ENCODE measurements around the gene PHF12.

The PHF12 gene

GRCh38 chr17:28959471-28959871, 8.2 kb upstream of the PHF12 start:
- H3K27me3 ChIP-seq (ENCODE audit: control insufficient read depth, insufficient read depth, low read length): peaks cover 21% of the 10 kb centered on the region
- H3K4me1 ChIP-seq (ENCODE audit: control insufficient read depth, insufficient read depth, low read length): peaks cover 5% of the 10 kb centered on the region
- H3K4me2 ChIP-seq (ENCODE audit: low read length): no peak overlapping the region
- H3K9me3 ChIP-seq (replicated peaks; ENCODE audit: low read length): no peaks in the 10 kb centered on the region
- H3K9ac ChIP-seq (ENCODE audit: low read depth, low read length): no peak overlapping the region
- no peak overlapping the region for H3K4me3 ChIP-seq (ENCODE audit: low read length)
- no peaks in the 10 kb centered on the region for H3K36me3 ChIP-seq (ENCODE audit: insufficient read depth, low read length)

GRCh38 chr17:28958820-28959455, 7.6 kb upstream of the PHF12 start:
- Histone ChIP-seq H3K9me3 (replicated peaks; ENCODE audit: low read length) (no peaks in the 10 kb centered on the region), H3K36me3 (ENCODE audit: insufficient read depth, low read length) (no peaks in the 10 kb centered on the region), H3K4me3 (ENCODE audit: low read length) (no peak overlapping the region), H3K9ac (ENCODE audit: low read depth, low read length) (no peak overlapping the region), H3K4me1 (ENCODE audit: control insufficient read depth, insufficient read depth, low read length) (no peaks in the 10 kb centered on the region), H3K4me2 (ENCODE audit: low read length) (no peak overlapping the region), H3K27me3 (ENCODE audit: control insufficient read depth, insufficient read depth, low read length) (peaks cover 21% of the 10 kb centered on the region)

- H3K36me3 ChIP-seq (ENCODE audit: insufficient read depth, low read length): no peaks in the 10 kb centered on the region
- no peak overlapping the region for H3K9ac ChIP-seq (ENCODE audit: low read depth, low read length)
- no peak overlapping the region for H3K4me3 ChIP-seq (ENCODE audit: low read length)
- H3K4me1 ChIP-seq (ENCODE audit: control insufficient read depth, insufficient read depth, low read length): no peaks in the 10 kb centered on the region
- no peak overlapping the region for H3K4me2 ChIP-seq (ENCODE audit: low read length)
- peaks cover 12% of the 10 kb centered on the region for H3K27me3 ChIP-seq (ENCODE audit: control insufficient read depth, insufficient read depth, low read length)
- no peaks in the 10 kb centered on the region for H3K9me3 ChIP-seq (replicated peaks; ENCODE audit: low read length)
These were observed 6.7 kb upstream of the PHF12 start for GRCh38 chr17:28957992-28958355.

- H3K9me3 ChIP-seq (replicated peaks; ENCODE audit: low read length): no peaks in the 10 kb centered on the region
- no peak overlapping the region for H3K4me2 ChIP-seq (ENCODE audit: low read length)
- no peak overlapping the region for H3K9ac ChIP-seq (ENCODE audit: low read depth, low read length)
- peaks cover 11% of the 10 kb centered on the region for H3K27me3 ChIP-seq (ENCODE audit: control insufficient read depth, insufficient read depth, low read length)
- no peaks in the 10 kb centered on the region for H3K36me3 ChIP-seq (ENCODE audit: insufficient read depth, low read length)
- peaks cover 4% of the 10 kb centered on the region for H3K4me1 ChIP-seq (ENCODE audit: control insufficient read depth, insufficient read depth, low read length)
- no peak overlapping the region for H3K4me3 ChIP-seq (ENCODE audit: low read length)
These were observed 6.1 kb upstream of the PHF12 start for GRCh38 chr17:28957277-28957991.

GRCh38 chr17:28956861-28957260, 5.5 kb upstream of the PHF12 start:
- H3K4me1 ChIP-seq (ENCODE audit: control insufficient read depth, insufficient read depth, low read length): peaks cover 7% of the 10 kb centered on the region
- no peak overlapping the region for H3K4me3 ChIP-seq (ENCODE audit: low read length)
- H3K9me3 ChIP-seq (replicated peaks; ENCODE audit: low read length): no peaks in the 10 kb centered on the region
- peaks cover 8% of the 10 kb centered on the region for H3K27me3 ChIP-seq (ENCODE audit: control insufficient read depth, insufficient read depth, low read length)
- H3K4me2 ChIP-seq (ENCODE audit: low read length): no peak overlapping the region
- H3K36me3 ChIP-seq (ENCODE audit: insufficient read depth, low read length): no peaks in the 10 kb centered on the region
- H3K9ac ChIP-seq (ENCODE audit: low read depth, low read length): no peak overlapping the region

- Histone ChIP-seq H3K4me2 (ENCODE audit: low read length) (no peak overlapping the region), H3K9ac (ENCODE audit: low read depth, low read length) (no peak overlapping the region), H3K36me3 (ENCODE audit: insufficient read depth, low read length) (no peaks in the 10 kb centered on the region), H3K4me1 (ENCODE audit: control insufficient read depth, insufficient read depth, low read length) (peaks cover 8% of the 10 kb centered on the region), H3K27me3 (ENCODE audit: control insufficient read depth, insufficient read depth, low read length) (peaks cover under 1% of the 10 kb centered on the region), H3K9me3 (replicated peaks; ENCODE audit: low read length) (no peaks in the 10 kb centered on the region), H3K4me3 (ENCODE audit: low read length) (no peak overlapping the region)
These were observed 4.8 kb upstream of the PHF12 start for GRCh38 chr17:28956112-28956511.

GRCh38 chr17:28955408-28955807, 4.1 kb upstream of the PHF12 start:
- H3K9ac ChIP-seq (ENCODE audit: low read depth, low read length): no peak overlapping the region

GRCh38 chr17:28954886-28955285, 3.6 kb upstream of the PHF12 start:
- Histone ChIP-seq H3K9me3 (replicated peaks; ENCODE audit: low read length) (no peaks in the 10 kb centered on the region), H3K9ac (ENCODE audit: low read depth, low read length) (no peak overlapping the region), H3K4me2 (ENCODE audit: low read length) (no peak overlapping the region), H3K4me3 (ENCODE audit: low read length) (no peak overlapping the region), H3K4me1 (ENCODE audit: control insufficient read depth, insufficient read depth, low read length) (peaks cover 8% of the 10 kb centered on the region), H3K36me3 (ENCODE audit: insufficient read depth, low read length) (no peaks in the 10 kb centered on the region), H3K27me3 (ENCODE audit: control insufficient read depth, insufficient read depth, low read length) (no peaks in the 10 kb centered on the region)

More at GRCh38 chr17:28955408-28955807, 4.1 kb upstream of the PHF12 start:
- H3K36me3 ChIP-seq (ENCODE audit: insufficient read depth, low read length): no peaks in the 10 kb centered on the region
- no peaks in the 10 kb centered on the region for H3K27me3 ChIP-seq (ENCODE audit: control insufficient read depth, insufficient read depth, low read length)
- peaks cover 8% of the 10 kb centered on the region for H3K4me1 ChIP-seq (ENCODE audit: control insufficient read depth, insufficient read depth, low read length)
- no peaks in the 10 kb centered on the region for H3K9me3 ChIP-seq (replicated peaks; ENCODE audit: low read length)
- H3K4me3 ChIP-seq (ENCODE audit: low read length): no peak overlapping the region
- H3K4me2 ChIP-seq (ENCODE audit: low read length): no peak overlapping the region

GRCh38 chr17:28953444-28954118, 2.3 kb upstream of the PHF12 start:
- Histone ChIP-seq H3K4me1 (ENCODE audit: control insufficient read depth, insufficient read depth, low read length) (peaks cover 8% of the 10 kb centered on the region), H3K4me2 (ENCODE audit: low read length) (no peak overlapping the region), H3K4me3 (ENCODE audit: low read length) (no peak overlapping the region), H3K9ac (ENCODE audit: low read depth, low read length) (no peak overlapping the region), H3K27me3 (ENCODE audit: control insufficient read depth, insufficient read depth, low read length) (no peaks in the 10 kb centered on the region), H3K9me3 (replicated peaks; ENCODE audit: low read length) (no peaks in the 10 kb centered on the region), H3K36me3 (ENCODE audit: insufficient read depth, low read length) (no peaks in the 10 kb centered on the region)

- Histone ChIP-seq H3K36me3 (ENCODE audit: insufficient read depth, low read length) (peaks cover 6% of the 10 kb centered on the region), H3K9me3 (replicated peaks; ENCODE audit: low read length) (no peaks in the 10 kb centered on the region), H3K4me2 (ENCODE audit: low read length) (peak overlapping the region; percentile 95), H3K4me1 (ENCODE audit: control insufficient read depth, insufficient read depth, low read length) (peaks cover 21% of the 10 kb centered on the region), H3K4me3 (ENCODE audit: low read length) (peak overlapping the region; percentile 73), H3K9ac (ENCODE audit: low read depth, low read length) (peak overlapping the region; percentile 83), H3K27me3 (ENCODE audit: control insufficient read depth, insufficient read depth, low read length) (no peaks in the 10 kb centered on the region)
These were observed 965 bp upstream of the PHF12 start for GRCh38 chr17:28951991-28952975.

All from skeletal muscle satellite cell (primary cell).